Adrenal gland (tissue), 5 donors: ENCODE results near the gene ZNF396.

Experiments used
- CTCF ChIP-seq, 6 experiments: fragments of 450-650 bp in 4 of 6; fragments of 200-600 bp in 2 of 6; sonication (generic) in 1 of 6; IDR thresholded peaks; 1 replicate in 5 of 6; 2 replicates in 1 of 6; pipeline versions ENCODE4 v1.5.1 to v1.8.0; 2016 to 2021; ENCODE audit warnings: antibody characterized with exemption in 6 of 6, mild to moderate bottlenecking in 2 of 6, moderate library complexity in 1 of 6
- POLR2A ChIP-seq, 2 donors: fragments of 450-650 bp; IDR thresholded peaks; one replicate each; pipeline ENCODE4 v1.6.1; 2017; ENCODE audit warnings: antibody characterized with exemption in 2 of 2, mild to moderate bottlenecking in 2 of 2, moderate library complexity in 1 of 2
- donor health status: DM: no; HTN: no; CAD: no.

GRCh38 chr18:35411625-35412351 is 34.7 kb upstream of the ZNF396 start:
- TF ChIP-seq POLR2A (IDR thresholded peaks at IDR 0.05), result no peak
- no peak for TF ChIP-seq CTCF (IDR thresholded peaks at IDR 0.05)
